HepG2 (cell line): ENCODE data around the gene RASIP1. TPM values are rescaled to one million over a fixed set of nuclear protein-coding genes. Genes with fewer than 3 reads are reported as not detected.
A peak's percentile ranks its signal among the peaks of the same experiment; 100 is the strongest.

ENCODE experiments used
- CBX5 ChIP-seq: sonication (generic); formaldehyde crosslinking; IDR thresholded peaks from 2 replicates; pipeline ENCODE4 v1.4.0; 2020; ENCODE audit warnings: missing genetic modification reagents, borderline replicate concordance
- GATAD2A ChIP-seq: IDR thresholded peaks from 2 replicates; pipeline ENCODE4 v1.6.1; 2016
- HNRNPUL1 ChIP-seq: fragments of 200-400 bp; formaldehyde crosslinking; IDR thresholded peaks from 2 replicates; pipeline ENCODE4 v1.6.1; 2017; ENCODE audit warnings: low read depth, mild to moderate bottlenecking, low read length, moderate library complexity
- HOXA9 ChIP-seq: sonication (generic); formaldehyde crosslinking; IDR thresholded peaks from 2 replicates; pipeline ENCODE4 v1.8.1; 2022; ENCODE audit warnings: missing genetic modification reagents, mild to moderate bottlenecking, moderate library complexity, borderline replicate concordance
- KAT8 ChIP-seq: IDR thresholded peaks from 2 replicates; pipeline ENCODE4 v1.6.1; 2016; ENCODE audit warnings: missing genetic modification reagents, missing compliant biosample characterization
- NFATC3 ChIP-seq: sonication (generic); formaldehyde crosslinking; IDR thresholded peaks from 2 replicates; pipeline ENCODE4 v1.5.1; 2020; ENCODE audit warnings: mild to moderate bottlenecking, missing genetic modification reagents
- NFE2L2 ChIP-seq: fragments of 150-350 bp; IDR thresholded peaks from 2 replicates; pipeline ENCODE4 v1.6.1; 2014; ENCODE audit warnings: low read length
- ONECUT2 ChIP-seq: sonication (generic); formaldehyde crosslinking; IDR thresholded peaks from 2 replicates; pipeline ENCODE4 v1.4.0; 2020; ENCODE audit warnings: missing genetic modification reagents
- TBP ChIP-seq: sonication (generic); formaldehyde crosslinking; IDR thresholded peaks from 2 replicates; pipeline ENCODE4 v1.5.0; 2020; ENCODE audit warnings: missing genetic modification reagents
- UBTF ChIP-seq: sonication (generic); formaldehyde crosslinking; IDR thresholded peaks from 2 replicates; pipeline ENCODE4 v1.4.0; 2020; ENCODE audit warnings: mild to moderate bottlenecking, missing genetic modification reagents
- XRCC5 ChIP-seq: fragments of 200-400 bp; formaldehyde crosslinking; optimal IDR thresholded peaks from 2 replicates; pipeline ENCODE3; 2017; ENCODE audit warnings: mild to moderate bottlenecking, low read length
- ZNF101 ChIP-seq: sonication (generic); formaldehyde crosslinking; IDR thresholded peaks from 2 replicates; pipeline ENCODE4 v1.4.0; 2020; ENCODE audit warnings: mild to moderate bottlenecking, low read depth, missing genetic modification reagents, borderline replicate concordance
- ZNF205 ChIP-seq: IDR thresholded peaks from 2 replicates; pipeline ENCODE4 v1.6.1; 2018; ENCODE audit warnings: missing biosample characterization, missing genetic modification reagents
- ZNF317 ChIP-seq: sonication (generic); formaldehyde crosslinking; IDR thresholded peaks from 2 replicates; pipeline ENCODE4 v1.5.0; 2020; ENCODE audit warnings: mild to moderate bottlenecking, missing genetic modification reagents
- ZNF414 ChIP-seq: sonication (generic); formaldehyde crosslinking; IDR thresholded peaks from 2 replicates; pipeline ENCODE4 v1.5.0; 2020; ENCODE audit warnings: missing genetic modification reagents
- ZNF572 ChIP-seq: sonication (generic); formaldehyde crosslinking; IDR thresholded peaks from 2 replicates; pipeline ENCODE4 v1.5.1; 2020; ENCODE audit warnings: mild to moderate bottlenecking, missing genetic modification reagents
- polyA plus RNA-seq, 8 experiments: library from polyadenylated mRNA; depleted of rRNA in 3 of 8; stranded (reverse) in 7 of 8; unstranded in 1 of 8; fragments of >200 nt; fragmentation: Illumina TruSeq in 4 of 8; extraction: Trizol in 4 of 8; gene quantifications; 2 replicates each; pipeline versions ENCODE4 v1.2.1 to v1.2.3, GENCODE V29; 2011 to 2016; ENCODE audit warnings: low read depth in 4 of 8, missing spikeins in 1 of 8, mixed read lengths in 1 of 8; ENCODE audit not compliant: insufficient read depth in 1 of 8
- total RNA-seq, 5 experiments: library from RNA; depleted of rRNA; stranded (reverse); fragments of >200 nt; fragmentation: Illumina TruSeq; extraction: Trizol; gene quantifications; 2 replicates each; pipeline ENCODE4 v1.2.3, GENCODE V29; 2016; ENCODE audit warnings: low read depth in 1 of 5
- TF ChIP-seq, protein P1 (sequence below): sonication (generic); formaldehyde crosslinking; IDR thresholded peaks from 2 replicates; pipeline ENCODE4 v1.4.0; 2020; ENCODE audit warnings: mild to moderate bottlenecking, low read depth, missing genetic modification reagents
- TF ChIP-seq, protein P2 (sequence below): sonication (generic); formaldehyde crosslinking; IDR thresholded peaks from 2 replicates; pipeline ENCODE4 v1.9.0; 2021; ENCODE audit warnings: missing genetic modification reagents, borderline replicate concordance
- TF ChIP-seq, protein P3 (sequence below): sonication (generic); formaldehyde crosslinking; IDR thresholded peaks from 2 replicates; pipeline ENCODE4 v1.5.0; 2020; ENCODE audit warnings: missing genetic modification reagents, mild to moderate bottlenecking, borderline replicate concordance

Gene RASIP1
- total and polyA plus RNA-seq, 2 of the 13 experiments (the other 11 are each of a cell fraction or from before 2014, with no cell fraction given): 0.44 to 0.58 TPM

DNA sequence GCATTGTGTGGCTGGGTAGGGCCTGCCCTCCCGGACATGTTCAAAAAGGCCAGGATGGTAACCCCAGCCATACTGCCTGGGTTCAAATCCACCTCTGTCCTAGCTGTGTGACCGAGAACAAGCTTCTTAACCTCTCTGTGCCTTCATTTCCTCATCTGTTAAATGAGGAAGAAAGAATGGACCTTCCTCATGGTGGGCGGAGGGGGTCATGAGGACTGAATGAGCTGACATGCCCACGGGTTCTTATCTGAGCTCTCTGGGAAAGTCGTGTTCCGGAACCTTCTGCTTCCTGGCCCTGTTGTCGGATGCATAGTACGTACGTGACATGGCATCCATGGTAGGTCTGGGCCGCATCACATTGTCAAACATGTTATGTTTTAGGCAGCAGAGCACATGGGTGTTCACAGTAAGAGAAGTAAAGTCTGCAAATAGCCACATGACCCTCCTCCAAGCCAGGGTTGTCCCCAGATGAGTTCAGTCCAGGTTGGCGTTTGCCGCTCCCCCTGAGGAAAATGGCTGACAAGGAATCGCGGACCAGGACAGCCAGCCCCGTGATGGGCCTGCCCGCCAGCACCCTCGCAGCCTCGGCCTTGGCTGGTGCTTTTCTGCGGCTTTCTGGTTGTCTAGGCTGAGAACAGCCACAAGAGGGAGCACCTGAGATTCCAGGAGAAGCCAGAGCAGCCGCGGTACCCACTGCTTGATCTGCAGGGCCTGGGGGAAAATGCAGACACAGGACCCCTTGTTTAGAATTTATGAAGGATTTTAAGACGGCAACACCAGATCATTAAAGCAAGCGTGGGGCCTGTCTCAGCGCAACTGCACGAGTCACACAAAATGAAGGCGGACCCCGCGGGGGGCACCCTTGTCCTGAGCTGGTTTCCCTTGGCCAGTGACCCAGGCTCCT is 65.2 kb downstream of the RASIP1 start (continued):
- TF ChIP-seq ZNF317: peak; percentile 64; the same call in 1 of the 2 replicates
- TF ChIP-seq TBP (CRISPR knock-in tag): no peak
- TF ChIP-seq CBX5 (CRISPR knock-in tag): peak; percentile 22; the same call in 1 of the 2 replicates
- no peak for TF ChIP-seq NFATC3 (CRISPR knock-in tag)
- peak; percentile 73 for TF ChIP-seq UBTF (CRISPR knock-in tag)
- TF ChIP-seq ZNF572 (CRISPR knock-in tag): 0 out of 2 replicates have a peak, but pooled peaks have one; percentile 44
- no peak for TF ChIP-seq ZNF101
- TF ChIP-seq, protein P1, sequence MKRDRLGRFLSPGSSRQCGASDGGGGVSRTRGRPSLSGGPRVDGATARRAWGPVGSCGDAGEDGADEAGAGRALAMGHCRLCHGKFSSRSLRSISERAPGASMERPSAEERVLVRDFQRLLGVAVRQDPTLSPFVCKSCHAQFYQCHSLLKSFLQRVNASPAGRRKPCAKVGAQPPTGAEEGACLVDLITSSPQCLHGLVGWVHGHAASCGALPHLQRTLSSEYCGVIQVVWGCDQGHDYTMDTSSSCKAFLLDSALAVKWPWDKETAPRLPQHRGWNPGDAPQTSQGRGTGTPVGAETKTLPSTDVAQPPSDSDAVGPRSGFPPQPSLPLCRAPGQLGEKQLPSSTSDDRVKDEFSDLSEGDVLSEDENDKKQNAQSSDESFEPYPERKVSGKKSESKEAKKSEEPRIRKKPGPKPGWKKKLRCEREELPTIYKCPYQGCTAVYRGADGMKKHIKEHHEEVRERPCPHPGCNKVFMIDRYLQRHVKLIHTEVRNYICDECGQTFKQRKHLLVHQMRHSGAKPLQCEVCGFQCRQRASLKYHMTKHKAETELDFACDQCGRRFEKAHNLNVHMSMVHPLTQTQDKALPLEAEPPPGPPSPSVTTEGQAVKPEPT: peak; percentile 74; the same call in 1 of the 2 replicates
- peak; percentile 23; the same call in 1 of the 2 replicates for TF ChIP-seq ZNF205 (CRISPR knock-in tag)
- TF ChIP-seq GATAD2A (CRISPR knock-in tag): peak; percentile 44; the same call in 1 of the 2 replicates
- peak; percentile 52; the same call in 1 of the 2 replicates for TF ChIP-seq ZNF414 (CRISPR knock-in tag)
- TF ChIP-seq, protein P2, sequence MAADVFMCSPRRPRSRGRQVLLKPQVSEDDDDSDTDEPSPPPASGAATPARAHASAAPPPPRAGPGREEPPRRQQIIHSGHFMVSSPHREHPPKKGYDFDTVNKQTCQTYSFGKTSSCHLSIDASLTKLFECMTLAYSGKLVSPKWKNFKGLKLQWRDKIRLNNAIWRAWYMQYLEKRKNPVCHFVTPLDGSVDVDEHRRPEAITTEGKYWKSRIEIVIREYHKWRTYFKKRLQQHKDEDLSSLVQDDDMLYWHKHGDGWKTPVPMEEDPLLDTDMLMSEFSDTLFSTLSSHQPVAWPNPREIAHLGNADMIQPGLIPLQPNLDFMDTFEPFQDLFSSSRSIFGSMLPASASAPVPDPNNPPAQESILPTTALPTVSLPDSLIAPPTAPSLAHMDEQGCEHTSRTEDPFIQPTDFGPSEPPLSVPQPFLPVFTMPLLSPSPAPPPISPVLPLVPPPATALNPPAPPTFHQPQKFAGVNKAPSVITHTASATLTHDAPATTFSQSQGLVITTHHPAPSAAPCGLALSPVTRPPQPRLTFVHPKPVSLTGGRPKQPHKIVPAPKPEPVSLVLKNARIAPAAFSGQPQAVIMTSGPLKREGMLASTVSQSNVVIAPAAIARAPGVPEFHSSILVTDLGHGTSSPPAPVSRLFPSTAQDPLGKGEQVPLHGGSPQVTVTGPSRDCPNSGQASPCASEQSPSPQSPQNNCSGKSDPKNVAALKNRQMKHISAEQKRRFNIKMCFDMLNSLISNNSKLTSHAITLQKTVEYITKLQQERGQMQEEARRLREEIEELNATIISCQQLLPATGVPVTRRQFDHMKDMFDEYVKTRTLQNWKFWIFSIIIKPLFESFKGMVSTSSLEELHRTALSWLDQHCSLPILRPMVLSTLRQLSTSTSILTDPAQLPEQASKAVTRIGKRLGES (CRISPR knock-in tag): no peak
- TF ChIP-seq, protein P3, sequence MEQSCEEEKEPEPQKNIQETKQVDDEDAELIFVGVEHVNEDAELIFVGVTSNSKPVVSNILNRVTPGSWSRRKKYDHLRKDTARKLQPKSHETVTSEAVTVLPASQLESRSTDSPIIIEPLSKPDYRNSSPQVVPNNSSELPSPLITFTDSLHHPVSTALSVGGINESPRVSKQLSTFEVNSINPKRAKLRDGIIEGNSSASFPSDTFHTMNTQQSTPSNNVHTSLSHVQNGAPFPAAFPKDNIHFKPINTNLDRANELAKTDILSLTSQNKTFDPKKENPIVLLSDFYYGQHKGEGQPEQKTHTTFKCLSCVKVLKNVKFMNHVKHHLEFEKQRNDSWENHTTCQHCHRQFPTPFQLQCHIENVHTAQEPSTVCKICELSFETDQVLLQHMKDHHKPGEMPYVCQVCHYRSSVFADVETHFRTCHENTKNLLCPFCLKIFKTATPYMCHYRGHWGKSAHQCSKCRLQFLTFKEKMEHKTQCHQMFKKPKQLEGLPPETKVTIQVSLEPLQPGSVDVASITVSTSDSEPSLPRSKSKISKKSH: no peak
- 0 out of 2 replicates have a peak, but pooled peaks have one; percentile 51 for TF ChIP-seq KAT8 (CRISPR knock-in tag)
- no peak for TF ChIP-seq ONECUT2 (CRISPR knock-in tag)
- no peak for TF ChIP-seq HOXA9
- no peak for TF ChIP-seq HNRNPUL1
- TF ChIP-seq XRCC5: peak; percentile 55
- TF ChIP-seq NFE2L2: no peak
